ENCODE results near the gene HMGXB3. TPM values are rescaled to one million over a fixed set of nuclear protein-coding genes. Genes with fewer than 3 reads are reported as not detected.

HMGXB3 gene
- total and polyA plus RNA-seq, 4 experiments from 2014 or later: 8.5 to 35.4 (median 25.0) TPM

GRCh38 chr5:149982505-149982904 is 18.0 kb upstream of the HMGXB3 start:
- no peak overlapping the region for H3K27ac Mint-ChIP-seq
- Histone ChIP-seq H3K27me3 (ENCODE audit: insufficient read depth, low read length) (no peaks in the 10 kb centered on the region), H3K4me3 (ENCODE audit: low read length in 2 of 2) (no peak overlapping the region), H3K27ac (ENCODE audit: low read depth, low read length) (no peak overlapping the region), H3K36me3 (ENCODE audit: insufficient read depth, low read length) (peaks cover 22% of the 10 kb centered on the region), H3K9me3 (ENCODE audit: control insufficient read depth in 1 of 2, low read length in 2 of 2) (no peaks in the 10 kb centered on the region), H3K4me1 (ENCODE audit: insufficient read depth, low read length) (no peaks in the 10 kb centered on the region)
- H3K9me3 Mint-ChIP-seq: no peaks in the 10 kb centered on the region
- no peak for DNase-seq
- ChIA-PET CTCF (ENCODE audit: partially characterized antibody) (interaction anchor here (0.9 to 4.3 kb wide), 6 partner anchors 9 to 345 kb away, joined by 3 to 20 read pairs (median 4); no protein-coding TSS in a partner anchor), POLR2A (ENCODE audit: partially characterized antibody) (no interaction called here)
- H3K27me3 Mint-ChIP-seq: no peaks in the 10 kb centered on the region
- H3K4me3 Mint-ChIP-seq: no peak overlapping the region
- intact Hi-C loops (cut with micrococcal nuclease): no loop called here
- H3K36me3 Mint-ChIP-seq: peaks cover 39 to 40% of the 10 kb centered on the region in 2 donors
- H3K4me1 Mint-ChIP-seq: peaks cover 0 to 1% (median 0%) of the 10 kb centered on the region in 4 donors

- H3K27me3 Mint-ChIP-seq: no peaks in the 10 kb centered on the region
- no peak overlapping the region for H3K27ac ChIP-seq (ENCODE audit: low read depth, low read length)
- no peaks in the 10 kb centered on the region for H3K9me3 Mint-ChIP-seq
- H3K27me3 ChIP-seq (ENCODE audit: insufficient read depth, low read length): no peaks in the 10 kb centered on the region
- H3K4me3 ChIP-seq (ENCODE audit: low read length in 2 of 2): no peak overlapping the region
- intact Hi-C loops (cut with micrococcal nuclease): no loop called here
- ChIA-PET POLR2A (ENCODE audit: partially characterized antibody) (no interaction called here), CTCF (ENCODE audit: partially characterized antibody) (interaction anchor here (4.7 kb wide), 1 partner anchor 154 kb away, joined by 21 read pairs; no protein-coding TSS in a partner anchor)
- H3K4me3 Mint-ChIP-seq: no peak overlapping the region
- peaks cover 0 to 2% (median under 1%) of the 10 kb centered on the region in 4 donors for H3K4me1 Mint-ChIP-seq
- H3K27ac Mint-ChIP-seq: no peak overlapping the region
- peaks cover 4% of the 10 kb centered on the region in 2 donors for H3K36me3 Mint-ChIP-seq
- no peaks in the 10 kb centered on the region for H3K4me1 ChIP-seq (ENCODE audit: insufficient read depth, low read length)
- no peaks in the 10 kb centered on the region for H3K36me3 ChIP-seq (ENCODE audit: insufficient read depth, low read length)
- no peak for DNase-seq
- no peaks in the 10 kb centered on the region for H3K9me3 ChIP-seq (ENCODE audit: control insufficient read depth in 1 of 2, low read length in 2 of 2)
Measured at GRCh38 chr5:149988126-149988525, 12.4 kb upstream of the HMGXB3 start.

- intact Hi-C loops (cut with micrococcal nuclease): loop anchor here (1.0 to 2.0 kb wide), 5 partner anchors 11 to 354 kb away; no protein-coding TSS in a partner anchor
- Mint-ChIP-seq H3K36me3 (peaks cover 5 to 6% of the 10 kb centered on the region in 2 donors), H3K27ac (no peak overlapping the region), H3K9me3 (no peaks in the 10 kb centered on the region), H3K4me3 (no peak overlapping the region), H3K4me1 (peaks cover 0 to 2% (median under 1%) of the 10 kb centered on the region in 4 donors), H3K27me3 (no peaks in the 10 kb centered on the region)
- H3K4me1 ChIP-seq (ENCODE audit: insufficient read depth, low read length): no peaks in the 10 kb centered on the region
- DNase-seq: peak; percentile 56 to 65 (median 60)
- H3K9me3 ChIP-seq (ENCODE audit: control insufficient read depth in 1 of 2, low read length in 2 of 2): no peaks in the 10 kb centered on the region
- CTCF ChIA-PET (ENCODE audit: partially characterized antibody): interaction anchor here (0.7 to 6.1 kb wide), 32 partner anchors 9 to 623 kb away, joined by 3 to 167 read pairs (median 4); partner anchors contain the start of genes HMGXB3, SLC26A2 and TIGD6
- no peak overlapping the region for H3K4me3 ChIP-seq (ENCODE audit: low read length in 2 of 2)
- H3K27ac ChIP-seq (ENCODE audit: low read depth, low read length): no peak overlapping the region
- H3K36me3 ChIP-seq (ENCODE audit: insufficient read depth, low read length): no peaks in the 10 kb centered on the region
- POLR2A ChIA-PET (ENCODE audit: partially characterized antibody): interaction anchor here (1.4 to 2.3 kb wide), 2 partner anchors 9 to 156 kb away, joined by 10 to 13 read pairs; partner anchors contain the start of genes HMGXB3 and TIGD6
- H3K27me3 ChIP-seq (ENCODE audit: insufficient read depth, low read length): no peaks in the 10 kb centered on the region
Measured at GRCh38 chr5:149990518-149991376, 9.8 kb upstream of the HMGXB3 start.

GRCh38 chr5:149993471-149993870 is 7.1 kb upstream of the HMGXB3 start:
- H3K9me3 Mint-ChIP-seq: no peaks in the 10 kb centered on the region
- peaks cover 0 to 2% (median under 1%) of the 10 kb centered on the region in 4 donors for H3K4me1 Mint-ChIP-seq
- Histone ChIP-seq H3K36me3 (ENCODE audit: insufficient read depth, low read length) (no peaks in the 10 kb centered on the region), H3K27ac (ENCODE audit: low read depth, low read length) (no peak overlapping the region), H3K9me3 (ENCODE audit: control insufficient read depth in 1 of 2, low read length in 2 of 2) (no peaks in the 10 kb centered on the region), H3K4me1 (ENCODE audit: insufficient read depth, low read length) (no peaks in the 10 kb centered on the region), H3K27me3 (ENCODE audit: insufficient read depth, low read length) (no peaks in the 10 kb centered on the region), H3K4me3 (ENCODE audit: low read length in 2 of 2) (no peak overlapping the region)
- peaks cover 10 to 12% of the 10 kb centered on the region in 2 donors for H3K36me3 Mint-ChIP-seq
- ChIA-PET POLR2A (ENCODE audit: partially characterized antibody) (no interaction called here), CTCF (ENCODE audit: partially characterized antibody) (interaction anchor here (0.8 to 6.1 kb wide), 10 partner anchors 9 to 357 kb away, joined by 3 to 167 read pairs (median 4); partner anchors contain the start of gene SLC26A2)
- no peak for DNase-seq
- H3K27ac Mint-ChIP-seq: peak overlapping the region in 1 of 7 donors; percentile 5
- intact Hi-C loops (cut with micrococcal nuclease): no loop called here
- no peaks in the 10 kb centered on the region for H3K27me3 Mint-ChIP-seq
- H3K4me3 Mint-ChIP-seq: no peak overlapping the region

DNA sequence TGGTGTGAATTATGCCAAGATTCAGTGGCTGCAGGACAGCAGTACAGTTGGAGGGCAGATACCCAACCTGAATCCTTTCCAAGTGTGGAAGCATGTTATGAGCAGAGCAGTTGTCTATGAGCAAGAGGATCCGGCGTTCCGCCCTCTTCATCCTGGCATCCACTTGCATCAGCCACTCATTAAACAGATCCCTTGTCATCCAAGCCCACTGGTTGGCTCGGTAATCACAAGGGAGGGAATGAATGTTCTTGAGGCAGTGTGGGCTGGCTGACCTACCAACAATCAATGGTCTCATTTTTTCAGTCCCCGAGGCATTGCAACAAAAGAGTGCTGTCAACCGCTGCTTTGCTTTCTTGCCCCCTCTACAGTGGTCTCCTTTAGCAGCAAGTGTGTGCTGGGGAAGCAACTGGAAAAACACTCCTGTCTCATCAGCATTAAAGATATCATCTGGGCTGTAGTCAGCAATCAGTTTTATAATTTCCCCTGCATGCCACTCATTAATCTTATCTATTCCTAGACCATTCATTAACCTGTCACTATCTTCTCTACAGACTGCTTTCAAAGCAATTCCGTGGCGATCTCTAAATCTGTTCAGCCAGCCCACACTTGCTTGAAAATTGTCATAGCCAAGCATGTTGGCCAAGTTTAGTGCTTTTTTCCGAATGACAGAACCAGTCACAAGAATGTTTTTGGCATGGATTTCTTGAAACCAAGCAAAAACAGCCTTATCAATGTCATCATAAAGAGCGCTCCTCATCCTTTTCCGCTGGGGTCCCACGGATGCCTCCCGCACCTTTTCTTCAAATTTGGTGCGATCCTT is 4.9 kb upstream of the HMGXB3 start:
- H3K4me3 Mint-ChIP-seq: no peak overlapping the region
- Histone ChIP-seq H3K27ac (ENCODE audit: low read depth, low read length) (no peak overlapping the region), H3K9me3 (ENCODE audit: control insufficient read depth in 1 of 2, low read length in 2 of 2) (no peaks in the 10 kb centered on the region), H3K36me3 (ENCODE audit: insufficient read depth, low read length) (no peaks in the 10 kb centered on the region), H3K27me3 (ENCODE audit: insufficient read depth, low read length) (no peaks in the 10 kb centered on the region), H3K4me3 (ENCODE audit: low read length in 2 of 2) (no peak overlapping the region), H3K4me1 (ENCODE audit: insufficient read depth, low read length) (peaks cover 9% of the 10 kb centered on the region)
- H3K27ac Mint-ChIP-seq: no peak overlapping the region
- H3K9me3 Mint-ChIP-seq: no peaks in the 10 kb centered on the region
- H3K4me1 Mint-ChIP-seq: peaks cover 13 to 15% (median 14%) of the 10 kb centered on the region in 4 donors
- intact Hi-C loops (cut with micrococcal nuclease): no loop called here
- DNase-seq: no peak
- H3K36me3 Mint-ChIP-seq: peaks cover 12% of the 10 kb centered on the region in 2 donors
- ChIA-PET POLR2A (ENCODE audit: partially characterized antibody) (no interaction called here), CTCF (ENCODE audit: partially characterized antibody) (interaction anchor here (1.8 to 6.1 kb wide), 3 partner anchors 35 to 164 kb away, joined by 9 to 167 read pairs (median 51); partner anchors contain the start of gene SLC26A2)
- H3K27me3 Mint-ChIP-seq: no peaks in the 10 kb centered on the region

DNA sequence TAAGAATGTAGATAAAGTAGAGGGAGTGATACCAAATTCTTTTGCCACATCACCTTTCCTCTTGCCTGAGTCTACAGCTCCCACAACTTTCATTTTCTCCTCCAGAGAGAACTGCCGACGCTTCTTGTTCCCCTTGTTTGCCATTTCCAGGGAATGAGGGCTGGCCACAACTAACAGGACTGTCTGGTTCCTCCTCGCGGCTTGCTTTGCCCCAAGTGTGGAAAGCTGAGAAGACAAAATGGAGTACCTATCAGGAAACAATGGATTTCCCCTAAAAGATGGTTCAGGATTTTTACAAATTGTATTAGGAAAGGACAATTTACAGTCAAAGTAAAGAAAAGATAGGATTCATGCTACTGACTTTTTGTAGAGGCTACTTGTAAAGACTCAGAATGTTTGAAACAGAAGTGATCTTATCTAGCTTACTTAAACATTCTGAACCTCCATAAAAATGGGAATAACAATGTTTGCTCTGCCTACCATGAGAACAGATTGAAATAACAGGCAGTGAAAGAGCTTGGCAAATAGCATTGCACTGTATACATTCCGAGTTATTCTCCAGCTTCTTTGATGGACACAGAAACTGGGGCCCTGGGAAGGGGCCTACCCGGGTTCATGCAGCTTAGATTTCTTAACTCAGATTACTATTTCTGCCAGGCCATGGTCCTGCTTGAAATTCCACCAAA is 4.2 kb upstream of the HMGXB3 start:
- Histone ChIP-seq H3K4me1 (ENCODE audit: insufficient read depth, low read length) (peaks cover 9% of the 10 kb centered on the region), H3K36me3 (ENCODE audit: insufficient read depth, low read length) (no peaks in the 10 kb centered on the region), H3K27me3 (ENCODE audit: insufficient read depth, low read length) (no peaks in the 10 kb centered on the region), H3K9me3 (ENCODE audit: control insufficient read depth in 1 of 2, low read length in 2 of 2) (no peaks in the 10 kb centered on the region), H3K4me3 (ENCODE audit: low read length in 2 of 2) (no peak overlapping the region), H3K27ac (ENCODE audit: low read depth, low read length) (no peak overlapping the region)
- POLR2A ChIA-PET (ENCODE audit: partially characterized antibody): no interaction called here
- H3K27me3 Mint-ChIP-seq: no peaks in the 10 kb centered on the region
- CTCF ChIA-PET (ENCODE audit: partially characterized antibody): interaction anchor here (0.7 to 1.8 kb wide), 5 partner anchors 10 to 162 kb away, joined by 3 to 9 read pairs (median 5); no protein-coding TSS in a partner anchor
- peaks cover 12% of the 10 kb centered on the region in 2 donors for H3K36me3 Mint-ChIP-seq
- H3K27ac Mint-ChIP-seq: peak overlapping the region in 1 of 7 donors; percentile 60
- H3K4me1 Mint-ChIP-seq: peaks cover 13 to 14% (median 13%) of the 10 kb centered on the region in 4 donors
- H3K4me3 Mint-ChIP-seq: no peak overlapping the region
- DNase-seq: no peak
- H3K9me3 Mint-ChIP-seq: no peaks in the 10 kb centered on the region
- intact Hi-C loops (cut with micrococcal nuclease): no loop called here

Measured in CD4-positive, alpha-beta memory T cell (primary cell).